Esophagus squamous epithelium (tissue), 4 donors: Measurements from ENCODE around the gene C6orf136.

Experiments
- CTCF ChIP-seq, 6 experiments: fragments of 450-650 bp in 4 of 6; fragments of 200-600 bp in 2 of 6; sonication (generic) in 2 of 6; IDR thresholded peaks; one replicate each; pipeline ENCODE4 v1.5.1; 2016 to 2019; ENCODE audit warnings: antibody characterized with exemption in 6 of 6, mild to moderate bottlenecking in 4 of 6, moderate library complexity in 4 of 6
- POLR2A ChIP-seq, 4 donors: fragments of 450-650 bp; IDR thresholded peaks; one replicate each; pipeline ENCODE4 v1.6.1; 2017; ENCODE audit warnings: antibody characterized with exemption in 4 of 4, mild to moderate bottlenecking in 4 of 4, moderate library complexity in 3 of 4

GRCh38 chr6:30615958-30616810 lies 30.7 kb upstream of the C6orf136 start:
- TF ChIP-seq CTCF (IDR thresholded peaks at IDR 0.05): no peak
- TF ChIP-seq POLR2A (IDR thresholded peaks at IDR 0.05): peak in 1 of 4 donors; percentile 12
